CD4-positive, alpha-beta T cell (primary cell): ENCODE data around the gene FXR1. TPM values are rescaled to one million over a fixed set of nuclear protein-coding genes. Genes with fewer than 3 reads are reported as not detected.
"Not testable (repeated sequence)": the region's sequence is repeated elsewhere in the genome, so short reads cannot be mapped to it uniquely, and the experiment has no call there.

ENCODE experiments used
- ATAC-seq: fragments of 200-7000 bp; cut with Tn5 transposase; one replicate; pipeline ENCODE4 v1.10.0; 2022; ENCODE audit warnings: mild to moderate bottlenecking; ENCODE audit not compliant: poor library complexity
- CTCF ChIA-PET: fragments of 350-600 bp; sonication (Branson Sonifier 250); formaldehyde crosslinking; loops from one replicate; lab custom pipeline; 2021; ENCODE audit warnings: antibody characterized with exemption, inconsistent platforms; lab: Charles Lee
- POLR2A ChIA-PET: fragments of 350-600 bp; sonication (Branson Sonifier 250); formaldehyde crosslinking; loops from one replicate; lab custom pipeline; 2021; ENCODE audit warnings: antibody characterized with exemption, inconsistent platforms; lab: Charles Lee
- DNase-seq, 14 experiments: peaks; one replicate each; pipeline ENCODE4 v3.0.0-alpha.2; 2013 to 2020; ENCODE audit warnings: mixed read lengths in 2 of 14
- H3K27ac ChIP-seq, 2 donors: one replicate each; pipeline versions ENCODE4 v1.5.1 to v1.7.0; 2013; ENCODE audit warnings: low read length in 2 of 2, low read depth in 1 of 2, mild to moderate bottlenecking in 1 of 2
- H3K27me3 ChIP-seq, 2 experiments: 1 replicate in 1 of 2; 2 replicates in 1 of 2; pipeline versions ENCODE4 v1.6.1 to v1.7.0; 2013; ENCODE audit warnings: low read length in 2 of 2, control low read depth in 1 of 2, mild to moderate bottlenecking in 1 of 2, moderate library complexity in 1 of 2; ENCODE audit not compliant: insufficient read depth in 2 of 2, control insufficient read depth in 1 of 2
- H3K36me3 ChIP-seq: one replicate; pipeline ENCODE4 v1.6.1; 2013; ENCODE audit warnings: low read length, control low read depth; ENCODE audit not compliant: insufficient read depth
- H3K4me1 ChIP-seq: one replicate; pipeline ENCODE4 v1.6.1; 2013; ENCODE audit warnings: low read length, control low read depth; ENCODE audit not compliant: insufficient read depth
- H3K4me3 ChIP-seq: one replicate; pipeline ENCODE4 v1.5.1; 2013; ENCODE audit warnings: mild to moderate bottlenecking, low read length, moderate library complexity
- H3K9me3 ChIP-seq, 2 experiments: 1 replicate in 1 of 2; 2 replicates in 1 of 2; pipeline versions ENCODE4 v1.6.1 to v1.7.0; 2013; ENCODE audit warnings: low read length in 2 of 2, mild to moderate bottlenecking in 2 of 2, control low read depth in 1 of 2, moderate library complexity in 1 of 2; ENCODE audit not compliant: control insufficient read depth in 1 of 2, insufficient read depth in 1 of 2
- H3K27ac Mint-ChIP-seq: one replicate; pipeline ENCODE4 v1.8.0; 2020; ENCODE audit warnings: mixed read lengths
- H3K27me3 Mint-ChIP-seq: one replicate; pipeline ENCODE4 v1.8.0; 2021; ENCODE audit warnings: mixed read lengths
- H3K36me3 Mint-ChIP-seq: one replicate; pipeline ENCODE4 v1.8.0; 2021; ENCODE audit warnings: low read depth, mixed read lengths
- H3K4me1 Mint-ChIP-seq: one replicate; pipeline ENCODE4 v1.8.0; 2021; ENCODE audit warnings: low read depth, mixed read lengths
- H3K4me3 Mint-ChIP-seq: one replicate; pipeline ENCODE4 v1.8.0; 2020; ENCODE audit warnings: mild to moderate bottlenecking, mixed read lengths
- H3K9me3 Mint-ChIP-seq: one replicate; pipeline ENCODE4 v1.8.0; 2020; ENCODE audit warnings: mixed read lengths
- intact Hi-C, 2 experiments: fragments of 100-400 bp; cut with DNase I in 1 of 2; cut with micrococcal nuclease in 1 of 2; formaldehyde crosslinking; loops; one replicate each; pipeline versions ENCODE4 v1.15.1 to v1.9.0; 2023 to 2025; cut with DNase I, micrococcal nuclease
- total RNA-seq, 174 experiments: library from RNA in 2 of 174; stranded (reverse) in 2 of 174; gene quantifications; one replicate each; pipeline ENCODE4 v1.2.3 and lab custom pipeline; 2021 to 2026
- TF ChIP-seq, protein P1 (sequence below): fragments of 200-600 bp; IDR thresholded peaks from one replicate; pipeline ENCODE4 v1.8.0; 2022; ENCODE audit warnings: antibody characterized with exemption, mild to moderate bottlenecking

Gene FXR1
- total RNA-seq, 2 experiments from 2014 or later, result 172 to 174 TPM

DNA sequence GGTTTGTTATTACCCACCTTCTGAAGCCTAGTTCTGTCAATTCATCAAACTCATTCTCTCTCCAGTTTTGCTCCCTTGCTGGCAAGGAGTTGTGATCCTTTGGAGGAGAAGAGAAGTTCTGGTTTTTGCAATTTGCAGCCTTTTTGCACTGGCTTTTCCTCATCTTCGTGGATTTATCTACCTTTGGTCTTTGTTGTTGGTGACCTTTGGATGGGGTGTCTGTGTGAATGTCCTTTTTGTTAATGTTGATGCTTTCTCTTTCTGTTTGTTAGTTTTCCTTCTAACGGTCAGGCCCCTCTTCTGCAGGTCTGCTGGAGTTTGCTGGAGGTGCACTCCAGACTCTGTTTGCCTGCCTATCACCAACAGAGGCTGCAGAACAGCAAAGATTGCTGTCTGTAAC lies 91.0 kb downstream of the FXR1 start:
- POLR2A ChIA-PET, result not testable (repeated sequence)

DNA sequence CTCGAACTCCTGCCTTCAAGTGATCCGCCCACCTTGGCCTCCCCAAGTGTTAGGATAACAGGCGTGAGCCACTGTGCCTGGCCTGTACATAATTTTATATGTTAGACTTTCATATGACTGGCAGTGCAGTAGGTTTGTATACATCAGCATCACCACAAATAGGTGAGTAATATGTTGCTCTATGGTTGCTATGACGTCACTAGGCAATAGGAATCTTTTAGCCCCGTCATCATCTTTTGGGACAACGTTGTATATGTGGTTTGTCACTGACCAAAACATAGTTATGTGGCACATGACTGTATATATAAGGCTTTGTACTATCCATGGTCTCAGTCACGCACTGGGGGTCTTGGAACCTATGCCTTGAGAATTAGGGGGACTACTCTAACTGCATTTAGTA lies 94.1 kb downstream of the FXR1 start:
- Histone ChIP-seq H3K27me3 (no peaks in the 10 kb centered on the region), H3K4me3 (no peak overlapping the region), H3K27ac (no peak overlapping the region), H3K36me3 (no peaks in the 10 kb centered on the region), H3K4me1 (no peaks in the 10 kb centered on the region), H3K9me3 (peaks cover 2 to 4% of the 10 kb centered on the region in 2 experiments)
- intact Hi-C loops, result no loop called here
- H3K27ac Mint-ChIP-seq, result no peak overlapping the region
- peaks cover 8% of the 10 kb centered on the region for H3K27me3 Mint-ChIP-seq
- CTCF ChIA-PET, result no interaction called here
- DNase-seq (no peak), ATAC-seq (no peak)
- H3K36me3 Mint-ChIP-seq, result peaks cover 13% of the 10 kb centered on the region
- TF ChIP-seq, protein P1, sequence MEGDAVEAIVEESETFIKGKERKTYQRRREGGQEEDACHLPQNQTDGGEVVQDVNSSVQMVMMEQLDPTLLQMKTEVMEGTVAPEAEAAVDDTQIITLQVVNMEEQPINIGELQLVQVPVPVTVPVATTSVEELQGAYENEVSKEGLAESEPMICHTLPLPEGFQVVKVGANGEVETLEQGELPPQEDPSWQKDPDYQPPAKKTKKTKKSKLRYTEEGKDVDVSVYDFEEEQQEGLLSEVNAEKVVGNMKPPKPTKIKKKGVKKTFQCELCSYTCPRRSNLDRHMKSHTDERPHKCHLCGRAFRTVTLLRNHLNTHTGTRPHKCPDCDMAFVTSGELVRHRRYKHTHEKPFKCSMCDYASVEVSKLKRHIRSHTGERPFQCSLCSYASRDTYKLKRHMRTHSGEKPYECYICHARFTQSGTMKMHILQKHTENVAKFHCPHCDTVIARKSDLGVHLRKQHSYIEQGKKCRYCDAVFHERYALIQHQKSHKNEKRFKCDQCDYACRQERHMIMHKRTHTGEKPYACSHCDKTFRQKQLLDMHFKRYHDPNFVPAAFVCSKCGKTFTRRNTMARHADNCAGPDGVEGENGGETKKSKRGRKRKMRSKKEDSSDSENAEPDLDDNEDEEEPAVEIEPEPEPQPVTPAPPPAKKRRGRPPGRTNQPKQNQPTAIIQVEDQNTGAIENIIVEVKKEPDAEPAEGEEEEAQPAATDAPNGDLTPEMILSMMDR, result no peak
- POLR2A ChIA-PET, result no interaction called here
- peaks cover 7% of the 10 kb centered on the region for H3K9me3 Mint-ChIP-seq
- H3K4me1 Mint-ChIP-seq, result no peaks in the 10 kb centered on the region
- no peak overlapping the region for H3K4me3 Mint-ChIP-seq

More for the DNA sequence above, 91.0 kb downstream of the FXR1 start:
- CTCF ChIA-PET, H3K27me3 ChIP-seq, H3K4me1 ChIP-seq, H3K4me3 Mint-ChIP-seq, H3K36me3 ChIP-seq, H3K9me3 ChIP-seq, H3K27ac Mint-ChIP-seq, H3K27ac ChIP-seq, ATAC-seq, DNase-seq, intact Hi-C loops, H3K4me1 Mint-ChIP-seq, H3K4me3 ChIP-seq: not testable (repeated sequence)
- Mint-ChIP-seq H3K9me3 (peaks cover 16% of the 10 kb centered on the region), H3K27me3 (peaks cover 12% of the 10 kb centered on the region), H3K36me3 (peaks cover 23% of the 10 kb centered on the region)

DNA sequence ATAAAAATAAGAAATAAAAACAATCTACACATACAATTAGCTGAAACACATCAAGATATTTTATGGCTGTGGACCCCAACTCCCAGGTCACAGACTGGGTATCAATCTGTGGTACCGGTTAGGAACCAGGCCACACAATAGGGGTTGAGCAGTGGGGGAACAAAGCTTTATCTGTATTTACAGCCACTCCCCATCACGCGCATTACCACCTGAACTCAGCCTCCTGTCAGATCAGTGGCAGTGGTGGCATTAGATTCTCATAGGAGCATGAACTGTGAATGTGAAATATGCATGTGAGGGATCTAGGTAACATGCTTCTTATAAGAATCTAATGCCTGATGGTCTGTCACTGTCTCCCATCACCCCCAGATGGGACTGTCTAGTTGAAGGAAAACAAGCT lies 94.8 kb downstream of the FXR1 start:
- peaks cover 7% of the 10 kb centered on the region for H3K36me3 Mint-ChIP-seq
- Histone ChIP-seq H3K4me3 (no peak overlapping the region), H3K4me1 (no peaks in the 10 kb centered on the region), H3K27ac (no peak overlapping the region), H3K27me3 (no peaks in the 10 kb centered on the region), H3K36me3 (no peaks in the 10 kb centered on the region), H3K9me3 (peaks cover 0 to 4% of the 10 kb centered on the region in 2 experiments)
- ChIA-PET POLR2A (no interaction called here), CTCF (no interaction called here)
- H3K9me3 Mint-ChIP-seq, result peaks cover 7% of the 10 kb centered on the region
- TF ChIP-seq, protein P1, result no peak
- DNase-seq, result no peak
- H3K4me1 Mint-ChIP-seq, result no peaks in the 10 kb centered on the region
- H3K27me3 Mint-ChIP-seq, result peaks cover 13% of the 10 kb centered on the region
- intact Hi-C loops, result no loop called here
- H3K27ac Mint-ChIP-seq, result no peak overlapping the region
- no peak for ATAC-seq
- H3K4me3 Mint-ChIP-seq, result no peak overlapping the region

DNA sequence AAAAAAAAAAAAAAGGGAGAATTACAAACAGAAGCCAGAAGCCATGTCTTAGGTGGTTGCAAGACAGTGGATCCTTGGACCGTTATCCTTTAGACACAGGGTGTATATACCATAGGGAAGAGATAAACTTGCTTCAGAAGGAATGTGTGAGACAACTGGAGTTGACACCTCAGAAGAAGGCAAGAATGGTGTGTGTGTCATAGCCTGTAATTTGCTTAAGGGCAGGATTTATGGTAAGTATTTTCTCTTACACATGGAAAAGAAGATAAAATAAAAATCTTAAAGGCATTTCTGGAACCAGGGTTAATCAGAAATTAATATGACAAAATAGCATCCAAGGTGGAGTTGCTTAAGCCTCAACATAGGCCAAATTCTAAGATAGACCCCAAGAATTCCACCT lies 96.3 kb downstream of the FXR1 start:
- Histone ChIP-seq H3K4me3 (no peak overlapping the region), H3K27ac (no peak overlapping the region), H3K9me3 (peaks cover 0 to 2% of the 10 kb centered on the region in 2 experiments), H3K27me3 (no peaks in the 10 kb centered on the region), H3K4me1 (no peaks in the 10 kb centered on the region), H3K36me3 (no peaks in the 10 kb centered on the region)
- Mint-ChIP-seq H3K9me3 (peaks cover 5% of the 10 kb centered on the region), H3K27me3 (peaks cover 5% of the 10 kb centered on the region), H3K36me3 (no peaks in the 10 kb centered on the region), H3K4me1 (no peaks in the 10 kb centered on the region), H3K4me3 (no peak overlapping the region), H3K27ac (no peak overlapping the region)
- ChIA-PET CTCF (no interaction called here), POLR2A (no interaction called here)
- DNase-seq (no peak), ATAC-seq (no peak)
- TF ChIP-seq, protein P1, result no peak
- intact Hi-C loops, result no loop called here
